ENCODE data around the gene TOB2.

GRCh38 chr22:41448189-41448808, 1.7 kb upstream of the TOB2 start:
- TF ChIP-seq CTCF (conservative IDR thresholded peaks at IDR 0.05) (no peak), ZFX (IDR thresholded peaks at IDR 0.05) (no peak)

Data from C4-2B (cell line).